HG02852 (cell line): ENCODE data around the gene RARRES2.

Experiments
- ATAC-seq: cut with Tn5 transposase; IDR thresholded peaks from one replicate; pipeline ENCODE4 v1.9.1; 2021; ENCODE audit warnings: mild to moderate bottlenecking, moderate library complexity; ENCODE audit not compliant: unreplicated experiment

RARRES2 gene

DNA sequence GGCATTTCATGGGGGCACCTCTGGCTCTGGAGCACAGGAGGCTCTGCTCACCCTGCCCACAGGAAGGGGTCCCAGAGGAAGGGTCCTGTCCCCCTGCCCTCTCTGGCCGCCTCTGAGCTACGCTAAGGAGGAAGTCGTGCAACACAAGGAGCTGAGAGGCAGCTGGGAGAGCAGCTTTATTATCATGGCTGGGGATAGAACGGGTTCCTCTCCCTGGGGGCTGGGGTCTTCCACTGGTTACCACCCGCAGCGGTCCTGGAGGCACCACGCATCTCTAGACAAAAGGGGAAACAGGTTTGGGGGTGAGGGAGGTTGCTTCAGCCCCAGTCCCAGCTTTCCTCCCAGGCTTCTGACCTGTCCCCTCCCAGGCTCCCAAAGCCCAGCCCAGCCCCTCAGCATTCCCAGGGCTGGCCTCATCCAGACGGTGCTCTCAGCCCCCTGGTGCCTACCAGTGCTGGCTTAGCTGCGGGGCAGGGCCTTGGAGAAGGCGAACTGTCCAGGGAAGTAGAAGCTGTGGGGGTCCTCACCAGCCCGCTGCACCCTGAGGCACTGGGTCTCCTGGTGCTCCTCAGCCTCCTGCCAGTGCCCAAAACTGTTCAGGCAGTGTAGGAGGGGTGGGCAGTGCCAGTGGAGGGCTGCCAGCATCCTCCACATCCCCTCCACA, 3.1 kb downstream of the RARRES2 start:
- no peak for ATAC-seq

DNA sequence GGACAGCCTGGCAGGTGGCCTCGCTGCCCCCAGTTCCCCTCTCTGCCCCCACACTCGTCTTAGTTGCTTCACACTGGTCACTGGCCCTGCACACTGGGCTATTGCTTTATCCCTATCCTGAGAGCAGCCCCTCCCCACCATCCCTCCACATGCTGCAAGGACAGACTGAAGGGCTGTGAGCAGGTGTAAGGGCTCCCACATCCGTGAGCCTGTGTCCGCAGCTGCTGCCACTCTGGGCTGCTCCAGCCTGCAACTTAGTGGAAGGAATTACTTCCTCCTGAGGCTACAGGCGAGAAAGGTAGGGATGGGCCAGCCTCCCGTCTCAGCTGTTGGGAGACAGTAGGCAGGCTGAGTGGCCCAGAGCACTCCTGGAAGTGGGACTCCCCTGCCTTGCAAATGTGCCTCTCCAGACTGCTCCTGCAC, 3.8 kb downstream of the RARRES2 start:
- ATAC-seq = no peak

DNA sequence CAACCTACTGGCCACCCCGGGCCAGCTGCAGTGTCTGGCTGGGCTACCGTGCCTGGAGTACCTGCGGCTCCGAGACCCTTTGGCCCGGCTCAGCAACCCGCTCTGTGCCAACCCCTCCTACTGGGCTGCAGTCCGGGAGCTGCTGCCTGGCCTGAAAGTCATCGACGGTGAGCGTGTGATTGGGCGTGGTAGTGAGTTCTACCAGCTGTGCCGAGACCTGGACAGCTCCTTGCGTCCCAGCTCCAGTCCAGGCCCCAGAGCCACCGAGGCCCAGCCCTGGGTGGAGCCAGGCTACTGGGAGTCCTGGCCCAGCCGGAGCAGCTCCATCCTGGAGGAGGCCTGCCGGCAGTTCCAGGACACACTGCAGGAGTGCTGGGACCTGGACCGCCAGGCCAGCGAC, 4.2 kb downstream of the RARRES2 start:
- ATAC-seq = no peak

DNA sequence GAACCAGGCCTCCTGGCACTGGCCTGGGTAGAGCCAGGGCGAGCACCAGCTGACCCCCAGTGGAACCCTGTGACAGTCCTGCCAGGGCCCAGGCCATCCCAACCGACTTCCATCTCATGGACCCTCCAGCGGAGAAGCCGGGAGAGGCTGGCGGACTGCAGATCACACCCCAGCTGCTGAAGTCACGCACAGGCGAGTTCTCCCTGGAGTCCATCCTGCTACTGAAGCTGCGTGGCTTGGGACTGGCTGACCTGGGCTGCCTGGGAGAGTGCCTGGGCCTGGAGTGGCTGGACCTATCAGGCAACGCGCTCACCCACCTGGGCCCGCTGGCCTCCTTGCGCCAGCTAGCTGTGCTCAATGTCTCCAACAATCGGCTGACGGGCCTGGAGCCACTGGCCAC, 4.7 kb downstream of the RARRES2 start:
- ATAC-seq = no peak

DNA sequence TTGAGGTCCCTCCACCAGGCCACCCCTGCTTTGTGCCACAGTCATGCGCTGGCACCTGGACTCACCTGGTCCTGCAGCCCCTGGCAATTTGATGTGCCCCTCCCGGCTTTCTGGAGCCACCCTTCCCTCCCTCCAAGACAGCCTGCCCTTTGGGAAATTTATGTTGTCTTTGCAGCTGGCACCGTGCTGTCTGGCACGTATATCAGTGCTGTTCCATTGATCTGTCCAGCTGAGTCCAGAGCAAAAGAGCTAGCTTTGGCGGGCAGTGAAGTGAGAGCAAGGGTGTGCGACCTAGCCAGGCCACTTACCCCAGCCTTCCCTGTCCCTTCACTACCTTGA, 5.7 kb downstream of the RARRES2 start:
- no peak for ATAC-seq

DNA sequence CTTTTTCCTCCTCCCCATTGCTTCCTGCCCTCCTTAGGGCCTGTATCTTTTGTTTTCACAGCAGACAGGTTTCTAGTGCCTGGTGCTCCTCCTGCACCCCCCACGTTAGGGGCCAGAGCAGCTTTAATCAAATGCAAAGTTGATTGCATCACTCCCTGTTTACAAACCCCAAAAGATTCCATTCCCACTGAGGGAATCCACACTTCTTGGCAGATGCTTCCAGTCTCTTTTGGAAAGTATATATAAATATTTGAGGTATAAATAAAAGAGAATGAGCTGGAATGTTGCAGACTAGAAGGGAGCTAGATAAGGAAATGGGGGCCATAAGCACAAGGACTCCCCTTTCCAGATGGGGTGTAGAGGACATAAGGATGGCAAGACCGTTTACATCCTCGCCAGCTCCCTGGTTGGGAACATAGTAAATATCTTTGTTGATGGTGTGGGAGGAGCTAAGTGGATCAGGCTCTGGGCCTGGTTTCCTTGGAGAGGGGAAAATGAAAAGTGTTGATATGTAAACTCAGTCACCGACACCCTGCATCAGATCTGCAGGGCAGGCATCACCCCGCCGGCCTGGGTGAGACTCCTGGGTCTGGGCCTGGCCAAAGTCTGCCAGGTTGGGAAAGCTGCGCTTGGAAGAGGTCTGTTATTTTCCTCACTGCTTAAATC, 6.2 kb downstream of the RARRES2 start:
- ATAC-seq = no peak

DNA sequence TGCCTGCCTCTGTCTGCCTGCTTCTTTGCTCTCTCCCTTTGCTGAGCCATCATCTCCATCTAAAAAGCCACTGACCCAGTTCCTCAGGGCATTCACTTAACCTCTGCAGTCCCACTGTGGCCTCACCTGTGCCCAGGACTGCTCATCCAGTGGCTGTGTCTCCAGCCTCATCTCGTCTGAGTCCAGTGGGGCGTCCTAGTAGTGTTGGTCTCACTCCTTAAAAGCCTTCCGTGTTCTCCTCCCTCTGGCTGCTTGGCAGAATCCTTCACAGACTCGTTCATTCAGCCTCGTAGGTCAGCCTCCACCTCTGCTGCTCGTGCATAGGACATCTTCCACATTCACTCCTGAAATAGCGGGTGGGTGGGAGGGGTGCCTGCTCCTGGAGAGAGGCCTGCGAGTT, 7.3 kb downstream of the RARRES2 start:
- no peak for ATAC-seq

DNA sequence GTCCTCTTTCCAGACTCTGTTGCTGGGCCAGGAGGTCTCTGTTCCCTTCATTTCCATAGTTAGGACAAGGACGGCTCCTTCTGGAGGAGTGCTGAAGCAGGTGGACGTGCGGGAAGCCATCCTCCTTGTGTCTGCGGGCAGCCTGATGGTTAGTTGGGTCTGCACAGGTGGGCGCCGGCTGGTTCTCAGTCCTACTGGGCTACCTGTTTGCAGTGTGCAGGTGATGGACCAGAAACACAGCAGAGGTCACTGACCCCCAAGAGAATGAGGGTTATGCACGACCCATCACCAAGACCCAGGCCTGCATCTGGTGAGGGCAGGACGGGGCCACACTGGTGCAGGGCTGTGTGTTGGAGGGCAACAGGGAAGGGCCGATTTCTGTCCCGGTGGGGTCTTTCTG, 7.8 kb downstream of the RARRES2 start:
- no peak for ATAC-seq

DNA sequence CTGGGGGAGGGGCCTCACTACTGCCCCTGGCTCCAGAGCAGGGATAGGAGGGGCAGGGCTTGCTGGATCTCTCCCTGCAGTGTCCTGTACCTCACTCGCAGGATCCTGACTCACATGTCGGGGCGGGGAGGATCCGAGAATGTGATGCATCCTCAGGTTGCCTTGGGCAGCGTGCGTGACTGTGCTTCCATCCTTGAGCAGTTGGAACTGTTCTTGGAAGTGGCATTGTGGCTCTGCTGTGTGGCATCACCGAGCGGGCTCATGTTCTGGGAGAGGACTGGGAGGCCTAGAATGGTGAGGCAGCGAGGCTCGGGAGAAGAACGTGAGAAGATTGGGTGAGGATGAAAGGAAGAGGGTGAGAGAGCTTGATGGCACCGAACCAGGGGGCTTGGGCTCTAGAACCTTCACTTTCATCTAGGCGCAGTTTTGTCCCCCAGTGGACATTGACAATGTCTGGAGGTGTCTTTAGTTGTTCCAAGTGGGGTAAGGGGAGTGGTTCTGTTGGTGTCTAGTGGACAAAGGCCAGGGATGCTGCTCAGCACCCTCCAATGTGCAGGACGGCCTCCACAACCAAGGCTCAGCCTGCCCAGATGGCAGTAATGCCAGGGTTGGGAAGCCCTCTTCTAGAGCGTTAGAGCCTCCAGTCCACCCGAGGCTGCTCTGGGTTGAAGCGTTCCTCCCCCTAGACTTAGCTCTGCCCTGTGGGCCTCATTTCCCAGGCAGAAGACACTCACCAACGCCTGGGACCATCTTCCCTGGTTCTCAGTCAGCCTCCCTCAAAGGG, 8.4 kb downstream of the RARRES2 start:
- no peak for ATAC-seq

DNA sequence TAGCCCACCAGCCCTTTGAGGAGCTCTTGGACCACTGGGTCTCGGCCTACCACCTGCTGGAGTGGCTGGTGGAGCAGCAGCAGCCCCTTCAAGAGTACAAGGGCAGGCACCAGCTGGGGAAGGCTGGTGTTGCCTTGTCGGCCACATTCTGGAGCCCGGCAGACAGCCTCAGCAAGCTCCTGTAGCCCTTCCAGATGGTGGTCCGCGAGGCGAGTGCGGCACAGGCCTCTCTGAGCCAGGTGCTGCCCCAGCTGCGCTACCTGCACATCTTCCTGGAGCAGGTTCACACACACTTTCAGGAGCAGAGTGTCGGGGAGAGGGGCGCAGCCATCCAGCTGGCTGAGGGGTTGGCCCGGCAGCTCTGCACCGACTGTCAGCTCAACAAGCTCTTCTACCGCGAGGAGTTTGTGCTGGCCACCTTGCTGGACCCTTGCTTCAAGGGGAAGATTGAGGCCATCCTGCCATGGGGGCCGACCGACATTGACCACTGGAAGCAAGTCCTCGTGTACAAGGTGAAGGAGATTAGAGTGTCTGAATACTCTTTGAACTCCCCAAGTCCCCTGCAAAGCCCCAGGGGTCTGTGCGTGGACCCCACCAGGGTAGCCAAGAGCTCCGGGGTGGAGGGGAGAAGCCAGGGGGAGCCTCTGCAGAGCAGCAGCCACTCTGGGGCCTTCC, 11.1 kb downstream of the RARRES2 start:
- ATAC-seq = no peak

DNA sequence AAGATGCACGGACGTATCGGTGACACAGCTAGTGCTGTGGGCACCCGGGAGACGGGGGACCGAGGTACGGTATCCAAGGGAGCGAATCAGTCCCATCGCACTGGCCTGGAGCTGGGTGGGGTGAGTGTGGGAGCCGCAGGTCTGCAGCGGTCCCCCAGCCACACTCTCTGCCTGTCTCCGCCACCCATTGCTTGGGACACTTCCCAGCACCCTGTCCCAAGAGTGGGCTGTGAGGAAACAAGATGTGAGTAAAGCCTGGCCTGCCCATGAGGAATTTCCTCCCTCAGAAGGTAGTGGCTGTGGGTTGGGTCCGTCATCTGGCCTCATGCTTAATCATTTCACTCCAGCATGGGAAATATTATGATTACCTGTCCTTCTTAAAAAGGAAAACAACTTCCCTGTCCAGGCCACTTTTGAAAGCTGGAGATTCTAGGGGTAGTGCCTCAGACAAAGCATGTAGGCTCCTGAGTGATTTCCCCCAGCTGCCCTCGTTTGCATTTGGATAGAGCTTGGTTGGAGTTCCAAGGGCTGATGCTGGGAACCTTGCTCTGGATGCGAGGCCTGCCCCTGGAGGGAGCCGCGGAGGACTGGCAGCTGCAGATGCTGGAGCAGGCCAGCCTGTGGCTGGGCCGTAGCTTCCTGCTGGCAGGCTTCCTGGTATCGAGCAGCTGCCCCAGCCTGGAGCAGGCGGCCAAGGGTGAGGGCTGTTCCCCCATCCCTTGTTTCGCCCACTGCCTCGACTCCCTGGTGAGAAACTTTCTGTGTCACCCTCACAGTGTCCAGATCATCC, 11.9 kb downstream of the RARRES2 start:
- no peak for ATAC-seq

DNA sequence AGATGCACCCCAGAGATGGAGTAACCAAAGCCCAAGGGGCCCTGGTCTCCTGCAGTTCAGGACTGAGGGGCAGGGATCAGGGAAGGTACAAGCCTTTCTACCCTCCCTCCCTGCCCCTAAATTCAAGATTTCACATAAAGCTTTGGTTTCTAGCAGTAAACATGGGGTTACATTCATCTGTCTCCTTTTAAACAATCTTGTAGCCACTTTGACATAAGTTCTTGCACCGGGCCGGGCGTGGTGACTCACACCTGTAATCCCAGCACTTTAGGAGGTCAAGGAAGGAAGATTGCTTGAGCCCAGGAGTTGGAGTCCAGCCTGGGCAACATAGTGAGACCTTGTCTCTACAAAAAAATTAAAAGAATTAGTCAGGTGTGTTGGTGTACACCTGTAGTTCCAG, 14.1 kb downstream of the RARRES2 start:
- no peak for ATAC-seq

DNA sequence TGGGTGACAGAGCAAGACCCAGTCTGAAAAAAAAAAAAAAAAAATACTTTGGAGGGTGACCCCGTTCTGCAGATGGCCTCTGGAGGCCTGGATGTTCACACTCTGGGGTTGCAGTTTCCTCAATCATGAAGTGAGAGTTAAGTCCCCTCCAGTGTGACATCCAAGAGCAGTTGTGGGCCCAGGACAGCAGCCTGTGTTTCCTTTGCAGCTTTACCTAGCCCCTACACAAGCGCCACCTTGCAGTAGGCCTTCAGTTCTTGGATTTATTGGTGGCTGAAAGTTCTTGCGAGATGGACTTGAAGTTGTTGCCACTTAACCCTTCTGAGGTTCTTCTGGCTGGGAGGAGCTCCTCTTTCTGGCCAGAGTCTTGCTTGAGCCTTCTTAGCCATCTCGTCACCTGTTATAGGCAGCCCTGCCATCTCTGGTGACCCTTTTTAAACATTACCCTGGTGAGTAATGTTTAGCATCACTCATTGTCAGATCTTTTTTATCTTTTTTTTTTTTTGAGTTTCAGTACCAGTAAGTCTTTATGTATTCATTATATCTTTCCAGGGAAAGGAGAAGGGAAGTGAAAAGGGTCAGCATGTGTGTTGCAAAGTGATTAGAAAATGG, 14.7 kb downstream of the RARRES2 start:
- ATAC-seq = no peak

DNA sequence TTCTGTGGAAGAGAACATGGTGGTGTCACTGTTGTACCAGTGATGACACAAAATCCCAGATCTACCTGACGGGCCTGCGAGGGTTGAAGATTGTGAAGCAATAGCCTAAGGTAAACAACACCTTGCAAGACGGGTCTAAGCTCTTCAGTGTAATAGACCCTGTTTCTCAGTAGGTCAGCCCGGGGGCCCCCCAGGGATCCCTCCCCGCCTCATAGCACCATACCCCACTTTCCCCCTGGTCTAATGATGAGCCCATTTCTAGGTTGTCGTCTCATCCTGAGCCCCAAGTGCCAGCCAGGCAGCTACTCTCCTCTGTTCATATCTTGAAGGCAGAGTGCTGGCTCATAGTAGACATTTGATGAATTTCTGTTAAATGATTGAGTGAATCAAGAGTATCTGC, 15.5 kb downstream of the RARRES2 start:
- no peak for ATAC-seq

DNA sequence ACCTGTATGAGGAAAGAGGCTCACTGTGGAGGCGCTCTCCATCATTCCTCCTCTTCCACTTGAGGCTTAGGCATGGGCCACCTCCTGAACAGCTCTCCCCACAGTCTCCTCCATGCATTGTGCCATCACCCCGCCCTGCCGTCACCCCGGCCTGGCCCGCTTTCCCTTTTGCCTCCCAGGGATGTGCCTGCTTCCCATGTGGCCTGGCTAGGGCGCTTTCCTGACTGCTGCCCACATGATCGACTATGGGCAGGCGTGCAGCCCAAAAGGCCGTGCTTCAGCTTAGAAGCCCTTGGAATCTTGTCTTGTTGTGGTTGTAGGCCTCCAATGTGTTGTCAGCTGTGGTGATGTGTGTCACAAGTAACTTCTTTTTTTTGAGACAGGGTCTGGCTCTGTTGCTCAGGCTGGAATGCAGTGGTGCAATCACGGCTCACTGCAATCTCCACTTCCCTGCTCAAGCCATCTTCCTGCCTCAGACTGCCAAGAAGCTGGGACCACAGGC, 16.3 kb downstream of the RARRES2 start:
- no peak for ATAC-seq

DNA sequence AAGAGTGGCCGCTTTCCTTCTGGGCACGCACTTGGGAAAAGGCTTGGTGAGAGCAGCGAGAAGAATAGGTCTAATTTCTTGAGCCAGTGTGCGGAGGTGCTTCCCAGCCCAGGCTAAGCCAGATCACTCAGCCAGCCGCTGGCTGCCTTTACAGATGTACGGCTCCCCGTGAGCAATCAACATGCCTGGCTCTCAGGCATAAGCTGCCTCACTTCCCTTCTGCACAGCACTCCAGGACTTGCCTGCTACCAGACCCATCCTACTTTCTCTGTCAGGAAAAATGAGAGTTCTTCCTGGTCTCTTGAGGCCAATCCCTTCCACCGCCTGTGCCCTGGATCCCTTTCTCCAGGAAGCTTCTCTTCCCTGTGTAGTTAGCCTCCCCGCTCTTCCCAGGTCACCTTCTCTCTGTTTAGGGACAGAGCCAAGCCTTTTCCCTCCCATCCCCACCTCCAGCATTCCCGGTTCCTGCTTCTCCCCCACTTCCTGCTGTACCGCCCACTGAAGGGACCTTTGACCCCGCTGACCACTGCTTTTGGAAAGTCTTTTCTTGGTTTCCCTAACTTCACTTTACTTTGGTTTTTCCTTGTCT, 17.0 kb downstream of the RARRES2 start:
- no peak for ATAC-seq

DNA sequence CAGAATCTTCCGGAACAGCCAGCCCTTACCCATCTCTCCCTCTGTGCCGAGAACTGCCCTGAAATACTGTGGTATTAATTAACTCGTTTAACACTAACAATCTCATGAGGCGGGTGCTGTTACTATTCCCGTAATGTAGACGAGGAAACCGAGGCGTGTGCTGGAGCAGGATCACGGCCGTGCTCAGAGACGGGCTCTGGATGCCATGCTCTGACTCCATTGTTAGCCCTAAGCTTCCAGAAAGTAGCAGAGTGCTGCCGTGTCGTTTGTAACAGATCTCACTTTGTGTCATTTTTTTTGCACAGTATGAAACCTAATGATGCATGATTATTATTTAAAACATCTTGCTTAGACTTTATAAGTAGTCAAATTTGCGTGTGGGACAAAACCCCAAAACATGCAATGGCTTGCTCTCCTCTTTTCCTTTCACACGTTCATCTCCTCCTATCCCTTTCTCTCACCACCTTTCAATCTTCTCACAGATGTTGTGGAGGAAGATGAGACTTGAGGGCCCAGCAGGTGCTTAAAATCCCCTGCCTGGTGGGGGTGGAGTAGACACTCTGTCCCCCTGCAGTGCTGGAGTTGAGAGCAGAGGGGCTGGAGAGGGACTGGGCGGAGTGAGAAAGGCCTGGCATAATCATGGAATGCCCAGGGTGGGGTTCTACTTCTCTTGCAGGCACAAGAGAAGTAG, 17.6 kb downstream of the RARRES2 start:
- peak; percentile 21 for ATAC-seq

DNA sequence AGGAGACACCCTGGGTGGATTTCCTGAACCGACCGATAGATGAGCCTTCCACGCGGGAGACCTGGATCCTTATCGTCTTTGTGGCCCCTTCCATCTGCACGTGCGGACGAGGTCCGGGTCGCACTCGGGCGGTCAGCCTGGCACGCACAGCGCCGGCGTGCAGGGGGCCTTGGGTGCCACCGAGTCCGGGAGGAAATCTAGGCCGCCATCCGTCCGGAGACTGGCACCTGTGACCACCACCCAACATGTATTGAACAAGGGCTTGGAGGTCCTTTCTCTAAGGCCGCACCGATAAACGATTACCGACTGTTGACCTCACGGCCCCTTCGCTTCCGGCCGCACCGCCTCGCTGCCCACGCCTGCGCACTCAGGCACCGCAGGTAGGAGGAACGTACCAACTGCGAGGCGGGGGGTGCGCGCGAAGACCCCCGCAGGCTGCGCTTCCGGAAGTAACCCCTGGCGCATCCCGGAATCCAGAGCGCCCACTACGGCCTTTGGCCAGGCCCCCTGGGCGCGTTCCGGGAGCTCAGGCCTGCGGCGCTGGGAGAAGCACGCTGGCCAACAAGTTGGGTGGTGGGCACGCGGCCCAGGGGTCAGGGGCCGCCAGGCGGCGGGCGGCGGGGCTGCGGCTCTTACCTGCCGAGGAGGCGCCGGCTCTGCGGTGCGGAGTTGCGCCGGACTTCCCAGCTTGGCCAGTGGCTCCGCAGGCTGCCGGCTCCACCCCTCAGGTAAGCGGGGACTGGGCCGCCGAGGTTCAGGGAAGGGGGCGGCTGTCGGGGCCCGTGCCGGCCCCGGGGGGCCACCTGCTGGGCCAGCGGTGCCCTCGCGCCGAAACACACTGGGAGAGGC, 18.4 kb downstream of the RARRES2 start, which contains the start of the genes ACTR3C and LRRC61:
Gene ACTR3C, minus strand, starts transcription at position 713 of the 849 bp plus-strand sequence. CDS start 28,249 bp downstream, outside the sequence.
Gene LRRC61, plus strand, starts transcription at position 523 of the 849 bp plus-strand sequence. CDS start 13,507 bp downstream, outside the sequence.
- peak; percentile 59 for ATAC-seq
